ENCODE measurements around the gene TRAF1.

TRAF1 gene

GRCh38 chr9:120922404-120923195 lies 4.0 kb downstream of the TRAF1 start:
- DNase-seq, result no peak

GRCh38 chr9:120921661-120922181 lies 4.9 kb downstream of the TRAF1 start:
- DNase-seq, result no peak

GRCh38 chr9:120920806-120921178 lies 5.8 kb downstream of the TRAF1 start:
- no peak for DNase-seq

GRCh38 chr9:120919843-120920805 lies 6.5 kb downstream of the TRAF1 start:
- DNase-seq, result no peak

GRCh38 chr9:120918931-120919842 lies 7.4 kb downstream of the TRAF1 start:
- DNase-seq, result no peak

GRCh38 chr9:120917929-120918762 lies 8.4 kb downstream of the TRAF1 start:
- DNase-seq, result no peak

- no peak for DNase-seq
Observed at GRCh38 chr9:120916991-120917880, 9.4 kb downstream of the TRAF1 start.

- DNase-seq, result no peak
Observed at GRCh38 chr9:120916588-120916987, 10.0 kb downstream of the TRAF1 start.

- no peak for DNase-seq
Observed at GRCh38 chr9:120915854-120916470, 10.6 kb downstream of the TRAF1 start.

GRCh38 chr9:120914953-120915352 lies 11.6 kb downstream of the TRAF1 start:
- DNase-seq, result no peak

- DNase-seq, result no peak
Observed at GRCh38 chr9:120914396-120914795, 12.2 kb downstream of the TRAF1 start.

- no peak for DNase-seq
Observed at GRCh38 chr9:120913647-120914264, 12.8 kb downstream of the TRAF1 start.

- DNase-seq, result no peak
Observed at GRCh38 chr9:120912958-120913646, 13.5 kb downstream of the TRAF1 start.

GRCh38 chr9:120911295-120911837 lies 15.2 kb downstream of the TRAF1 start:
- no peak for DNase-seq

- DNase-seq, result no peak
Observed at GRCh38 chr9:120910643-120911042, 16.0 kb downstream of the TRAF1 start.

- DNase-seq, result no peak
Observed at GRCh38 chr9:120909904-120910303, 16.7 kb downstream of the TRAF1 start.

- no peak for DNase-seq
Observed at GRCh38 chr9:120905315-120906164, 21.1 kb downstream of the TRAF1 start.

GRCh38 chr9:120904978-120905301 lies 21.7 kb downstream of the TRAF1 start:
- no peak for DNase-seq
